LNCaP clone FGC (cell line): Measurements from ENCODE around the gene MYO1G.

Experiments used
- DNase-seq: peaks from one replicate; pipeline ENCODE4 v3.0.0-alpha.2; 2011; ENCODE audit warnings: low read depth
- H3K4me3 ChIP-seq: 2 replicates; pipeline ENCODE4 v1.5.1; 2011; ENCODE audit warnings: mild to moderate bottlenecking, low read depth, low read length, control low read depth
- TF ChIP-seq, protein P1 (sequence below): IDR thresholded peaks from 2 replicates; pipeline ENCODE4 v1.5.1; 2012; ENCODE audit warnings: mild to moderate bottlenecking; ENCODE audit not compliant: control insufficient read depth, insufficient read depth; ENCODE audit errors: extremely low read depth

The MYO1G gene

DNA sequence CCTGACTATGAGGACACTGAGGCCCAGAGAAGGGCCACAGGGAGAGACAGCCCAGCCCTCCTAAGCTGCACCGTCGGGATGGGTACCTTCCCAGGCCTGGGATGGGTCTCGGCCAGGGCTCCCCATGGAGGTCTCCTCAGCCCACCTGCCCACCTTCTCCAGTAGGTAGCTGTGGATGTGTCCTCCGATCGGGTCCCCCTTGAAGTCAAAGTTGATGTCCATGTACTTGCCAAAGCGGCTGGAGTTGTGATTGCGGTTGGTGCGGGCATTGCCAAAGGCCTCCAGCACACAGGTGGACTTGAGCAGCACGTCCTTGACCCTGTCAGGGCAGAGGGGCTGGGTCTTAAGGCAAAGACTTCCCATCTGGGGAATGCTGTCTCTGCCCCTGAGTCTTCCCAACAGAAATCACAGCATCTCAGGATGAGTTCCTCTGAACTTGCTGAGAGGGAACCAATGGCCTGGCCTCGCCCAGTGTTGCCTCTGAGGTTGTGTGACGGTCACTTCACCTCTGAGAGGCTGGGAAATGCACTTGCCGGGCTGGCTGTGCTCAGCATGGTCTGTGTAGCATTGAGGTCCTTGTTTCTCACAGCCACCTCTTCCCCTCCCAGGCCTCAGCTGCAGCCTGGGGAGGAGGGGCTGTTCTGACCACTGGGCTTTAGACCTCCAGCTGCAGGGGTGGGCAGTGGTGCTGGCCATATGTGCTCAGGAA, 3.3 kb downstream of the MYO1G start:
- no peak for DNase-seq
- TF ChIP-seq, protein P1, sequence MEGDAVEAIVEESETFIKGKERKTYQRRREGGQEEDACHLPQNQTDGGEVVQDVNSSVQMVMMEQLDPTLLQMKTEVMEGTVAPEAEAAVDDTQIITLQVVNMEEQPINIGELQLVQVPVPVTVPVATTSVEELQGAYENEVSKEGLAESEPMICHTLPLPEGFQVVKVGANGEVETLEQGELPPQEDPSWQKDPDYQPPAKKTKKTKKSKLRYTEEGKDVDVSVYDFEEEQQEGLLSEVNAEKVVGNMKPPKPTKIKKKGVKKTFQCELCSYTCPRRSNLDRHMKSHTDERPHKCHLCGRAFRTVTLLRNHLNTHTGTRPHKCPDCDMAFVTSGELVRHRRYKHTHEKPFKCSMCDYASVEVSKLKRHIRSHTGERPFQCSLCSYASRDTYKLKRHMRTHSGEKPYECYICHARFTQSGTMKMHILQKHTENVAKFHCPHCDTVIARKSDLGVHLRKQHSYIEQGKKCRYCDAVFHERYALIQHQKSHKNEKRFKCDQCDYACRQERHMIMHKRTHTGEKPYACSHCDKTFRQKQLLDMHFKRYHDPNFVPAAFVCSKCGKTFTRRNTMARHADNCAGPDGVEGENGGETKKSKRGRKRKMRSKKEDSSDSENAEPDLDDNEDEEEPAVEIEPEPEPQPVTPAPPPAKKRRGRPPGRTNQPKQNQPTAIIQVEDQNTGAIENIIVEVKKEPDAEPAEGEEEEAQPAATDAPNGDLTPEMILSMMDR, result no peak
- H3K4me3 ChIP-seq, result no peak overlapping the region

DNA sequence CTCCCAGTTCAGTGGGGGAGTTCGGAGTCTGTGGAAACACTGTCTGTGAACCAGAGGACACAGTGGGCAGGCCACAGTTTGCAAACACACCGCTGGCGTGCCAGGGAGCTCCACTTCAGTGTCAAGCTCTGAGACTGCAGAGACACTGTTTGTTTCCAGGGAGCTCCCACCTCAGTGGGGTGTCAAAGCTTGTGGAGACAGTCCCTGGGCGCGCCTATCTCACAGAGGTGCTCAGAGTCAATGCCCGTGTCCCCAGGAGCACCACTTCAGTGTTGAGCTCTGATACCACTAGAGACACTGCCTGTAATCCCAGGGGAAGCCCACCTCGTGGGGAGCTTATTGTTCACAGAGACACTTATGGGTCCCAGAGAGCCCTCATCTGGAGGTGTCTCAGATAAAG, 4.3 kb downstream of the MYO1G start:
- DNase-seq, result no peak
- TF ChIP-seq, protein P1, result no peak
- H3K4me3 ChIP-seq, result no peak overlapping the region

DNA sequence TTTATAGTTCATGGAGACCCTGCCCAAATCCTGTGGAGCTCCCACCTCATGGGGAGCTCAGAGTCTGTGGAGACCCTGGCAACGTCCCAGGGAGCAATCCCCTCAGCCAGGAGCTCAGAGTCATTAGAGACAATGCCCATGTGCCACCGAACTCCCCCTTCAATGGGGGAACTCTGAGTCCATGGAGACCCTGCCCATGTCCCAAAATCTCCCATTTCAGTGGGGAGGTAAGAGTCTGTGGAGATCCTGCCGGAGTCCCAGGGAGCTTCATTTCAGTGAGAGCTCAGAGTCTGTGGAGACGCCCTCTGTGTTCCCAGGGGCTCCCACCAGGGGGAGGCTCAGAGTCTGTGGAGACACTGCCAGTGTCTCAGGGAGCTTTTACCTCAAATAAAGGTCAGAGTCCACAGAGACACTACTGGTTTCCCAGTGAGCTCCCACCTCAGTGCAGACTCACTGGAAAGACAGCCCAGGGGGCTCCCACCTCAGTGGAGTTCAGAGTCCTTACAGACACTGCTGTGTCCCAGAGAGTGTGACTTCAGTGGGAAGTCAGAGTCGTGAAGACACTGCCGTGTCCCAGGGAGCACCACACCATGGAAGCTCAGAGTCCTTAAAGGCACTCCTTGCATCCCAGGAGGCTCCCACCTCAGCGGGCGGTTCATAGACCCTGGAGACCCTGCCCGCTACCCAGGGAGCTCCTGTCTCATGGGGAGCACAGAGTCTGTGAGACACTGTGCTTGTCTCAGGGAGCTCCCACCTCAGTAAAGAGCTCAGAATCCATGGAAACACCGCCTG, 5.0 kb downstream of the MYO1G start:
- DNase-seq, result no peak
- H3K4me3 ChIP-seq, result no peak overlapping the region
- TF ChIP-seq, protein P1, result peak; percentile 21; the same call in 1 of the 2 replicates

DNA sequence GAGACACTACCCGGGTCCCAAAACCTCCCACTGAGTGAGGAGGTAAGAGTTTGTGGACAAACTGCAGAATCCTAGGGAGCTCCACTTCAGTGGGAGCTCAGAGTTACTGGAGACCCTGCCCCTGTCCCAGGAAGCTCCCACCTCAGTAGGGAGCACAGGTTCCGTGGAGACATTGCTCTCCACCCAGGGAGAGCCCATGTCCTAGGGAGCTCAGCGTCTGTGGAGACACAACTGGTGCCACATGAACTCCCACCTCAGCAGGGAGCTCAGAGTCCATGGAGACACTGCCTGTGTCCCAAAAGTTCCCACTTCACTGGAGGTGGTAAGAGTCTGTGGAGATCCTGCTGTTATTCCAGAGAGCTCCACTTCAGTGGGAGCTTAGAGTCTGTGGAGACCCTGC, 6.3 kb downstream of the MYO1G start:
- no peak overlapping the region for H3K4me3 ChIP-seq
- TF ChIP-seq, protein P1, result no peak
- DNase-seq, result no peak

DNA sequence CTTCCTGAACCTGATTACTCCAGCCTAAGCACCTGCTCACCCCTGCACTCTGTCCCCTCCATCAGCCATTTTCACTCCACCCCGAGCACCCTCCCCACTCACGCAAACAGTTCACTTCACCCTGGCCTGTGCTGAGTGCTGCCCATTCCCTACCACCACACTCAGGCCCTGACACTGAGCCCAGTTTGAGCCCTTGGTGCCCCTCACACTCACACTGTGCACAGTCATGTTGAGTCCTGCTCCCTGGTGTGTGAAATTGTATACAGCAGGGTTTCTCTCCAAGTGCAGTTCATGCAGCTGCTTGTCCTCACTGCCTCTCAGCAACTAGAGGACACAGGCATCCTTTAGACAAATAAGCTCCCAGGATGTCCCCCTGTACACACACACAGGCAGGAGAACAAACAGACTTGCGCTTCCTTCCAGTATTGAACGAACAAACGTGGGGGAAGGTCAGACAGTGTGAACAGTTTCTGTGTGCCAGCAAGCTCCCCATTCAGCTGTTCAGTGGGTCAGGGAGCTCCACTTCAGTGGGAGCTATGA, 6.8 kb downstream of the MYO1G start:
- DNase-seq, result no peak
- TF ChIP-seq, protein P1, result no peak
- no peak overlapping the region for H3K4me3 ChIP-seq

DNA sequence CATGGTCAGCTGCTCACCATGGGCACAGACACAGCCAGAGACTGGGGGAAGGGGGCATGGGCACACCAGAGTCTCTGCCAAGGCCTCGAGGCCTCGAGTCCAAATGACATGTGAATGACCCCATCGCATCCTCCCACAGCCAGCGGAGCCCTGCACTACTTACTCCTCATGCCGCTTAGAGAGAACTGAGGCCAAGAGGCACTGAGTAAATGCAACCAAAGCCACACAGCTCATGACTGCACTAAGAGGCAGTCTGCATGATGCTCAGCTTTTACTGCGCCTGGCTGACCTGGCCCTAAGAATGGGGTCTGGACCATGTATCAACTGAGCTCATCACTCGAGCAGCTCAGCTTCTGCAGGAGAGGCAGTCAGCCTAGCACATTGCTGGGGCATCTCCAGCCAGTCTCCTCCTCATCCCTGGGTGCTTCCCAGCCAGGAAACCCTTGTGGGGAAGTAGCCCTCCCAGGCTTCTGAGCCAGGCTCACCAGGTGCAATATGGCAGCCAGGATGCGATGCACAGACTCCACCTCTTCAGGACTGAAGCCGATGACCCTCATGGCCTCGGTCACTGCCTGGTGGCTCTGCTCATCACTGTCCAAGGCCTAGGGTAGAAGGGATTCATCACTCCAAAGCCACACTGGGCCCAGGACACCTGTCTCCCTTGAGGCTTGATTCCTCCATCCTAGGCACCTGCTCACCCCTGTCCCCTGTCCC, 7.5 kb downstream of the MYO1G start:
- DNase-seq, result no peak
- TF ChIP-seq, protein P1, result no peak
- H3K4me3 ChIP-seq, result no peak overlapping the region
